Measurements from ENCODE around the gene CCDC33.

Gene CCDC33

DNA sequence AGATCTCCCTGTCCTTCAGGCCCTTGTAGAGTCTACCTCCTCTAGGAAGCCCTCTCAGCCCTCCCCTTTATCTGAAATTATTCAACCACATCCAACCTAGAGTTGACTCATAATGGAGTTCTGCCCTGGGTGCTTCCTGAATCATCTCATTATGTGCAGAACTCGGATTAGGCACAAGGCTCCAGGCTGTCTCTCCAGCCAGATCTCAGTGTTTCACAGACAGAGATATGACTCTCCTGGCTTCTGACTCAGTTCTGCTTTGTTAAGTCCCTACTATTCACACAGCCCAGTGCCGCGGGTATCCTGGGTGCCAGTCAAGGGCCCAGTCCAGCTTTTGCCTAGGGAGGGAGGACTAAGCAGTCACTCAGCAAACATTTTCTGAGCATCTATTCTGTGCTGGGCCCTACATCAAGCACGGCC lies 42.8 kb upstream of the CCDC33 start:
- peaks cover 3 to 4% of the 10 kb centered on the region in 2 experiments for H3K27me3 ChIP-seq (ENCODE audit: control insufficient read depth in 1 of 2, insufficient read depth in 1 of 2, low read length in 2 of 2)
- peak; percentile 80 for DNase-seq
- H3K14ac ChIP-seq (ENCODE audit: low read length in 2 of 2): no peak overlapping the region
- no peak overlapping the region for H2BK5ac ChIP-seq (ENCODE audit: low read depth, low read length, poor library complexity, severe bottlenecking)
- peak overlapping the region; percentile 4 for H3K9ac ChIP-seq (ENCODE audit: low read length)
- no peak overlapping the region for H3K18ac ChIP-seq (ENCODE audit: low read depth in 1 of 2, low read length in 2 of 2)
- peaks cover 0 to 38% of the 10 kb centered on the region in 2 experiments for H3K36me3 ChIP-seq (ENCODE audit: control insufficient read depth in 1 of 2, insufficient read depth in 2 of 2, low read depth in 1 of 2, low read length in 2 of 2)
- peak overlapping the region; percentile 66 for H4K91ac ChIP-seq (ENCODE audit: low read length)
- no peak overlapping the region for H4K8ac ChIP-seq (ENCODE audit: low read length)
- H3K4me2 ChIP-seq (ENCODE audit: low read length, poor library complexity, severe bottlenecking): no peak overlapping the region
- H3K23ac ChIP-seq (ENCODE audit: low read length in 2 of 2): no peak overlapping the region
- peak overlapping the region in 1 of 2 experiments; percentile 28 for H2BK12ac ChIP-seq (ENCODE audit: low read length in 2 of 2)
- 32% methylated on average over 4 of the region's 4 CpGs for WGBS
- H2AK5ac ChIP-seq (ENCODE audit: low read length, severe bottlenecking): no peak overlapping the region
- H3K4me1 ChIP-seq (ENCODE audit: control insufficient read depth, insufficient read depth, low read depth, low read length): peaks cover 29% of the 10 kb centered on the region
- no peak overlapping the region for H3K4me3 ChIP-seq (ENCODE audit: insufficient read depth in 1 of 2, low read depth in 1 of 2, low read length in 2 of 2)
- H3K27ac ChIP-seq (ENCODE audit: low read length, poor library complexity, severe bottlenecking): peak overlapping the region; percentile 23
- peaks cover 2% of the 10 kb centered on the region for H3K79me1 ChIP-seq (replicated peaks; ENCODE audit: low read length, poor library complexity, severe bottlenecking)
- no peaks in the 10 kb centered on the region for H3K9me3 ChIP-seq (ENCODE audit: control insufficient read depth, low read length)
- no peak overlapping the region for H3K4ac ChIP-seq (ENCODE audit: low read depth in 1 of 2, low read length in 2 of 2)
- no peak overlapping the region for H2BK15ac ChIP-seq (ENCODE audit: low read depth, poor library complexity, severe bottlenecking)
- no peak overlapping the region for H2AFZ ChIP-seq (ENCODE audit: low read depth, low read length)
- no peak overlapping the region for H2BK120ac ChIP-seq (ENCODE audit: low read depth, low read length)

DNA sequence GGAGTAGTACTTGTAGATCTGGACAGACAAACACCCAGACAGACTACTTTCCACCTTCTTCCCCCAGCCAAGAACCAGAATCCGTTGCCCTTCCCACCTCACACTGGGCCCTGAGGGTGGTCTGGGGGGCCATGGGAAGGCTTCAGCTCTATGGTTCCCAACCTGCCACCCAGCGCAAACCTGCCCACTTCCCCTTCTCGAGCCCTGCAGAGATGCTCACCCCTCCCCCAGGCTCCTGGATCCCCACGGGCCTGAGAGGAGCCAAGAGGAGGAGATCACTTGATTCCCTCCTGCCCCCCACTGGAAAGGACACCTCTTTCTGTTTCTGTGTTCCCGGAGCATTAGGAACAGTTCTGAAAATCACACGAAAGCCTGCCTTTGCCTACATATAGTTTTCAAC lies 42.2 kb upstream of the CCDC33 start:
- no peak overlapping the region for H2AFZ ChIP-seq (ENCODE audit: low read depth, low read length)
- H3K14ac ChIP-seq (ENCODE audit: low read length in 2 of 2): no peak overlapping the region
- peak overlapping the region; percentile 23 for H3K27ac ChIP-seq (ENCODE audit: low read length, poor library complexity, severe bottlenecking)
- H3K4ac ChIP-seq (ENCODE audit: low read depth in 1 of 2, low read length in 2 of 2): no peak overlapping the region
- H2BK120ac ChIP-seq (ENCODE audit: low read depth, low read length): no peak overlapping the region
- peak overlapping the region; percentile 4 for H3K9ac ChIP-seq (ENCODE audit: low read length)
- H3K27me3 ChIP-seq (ENCODE audit: control insufficient read depth in 1 of 2, insufficient read depth in 1 of 2, low read length in 2 of 2): peaks cover 0 to under 1% of the 10 kb centered on the region in 2 experiments
- H3K4me2 ChIP-seq (ENCODE audit: low read length, poor library complexity, severe bottlenecking): no peak overlapping the region
- peak overlapping the region in 1 of 2 experiments; percentile 28 for H2BK12ac ChIP-seq (ENCODE audit: low read length in 2 of 2)
- peaks cover 0 to 34% of the 10 kb centered on the region in 2 experiments for H3K36me3 ChIP-seq (ENCODE audit: control insufficient read depth in 1 of 2, insufficient read depth in 2 of 2, low read depth in 1 of 2, low read length in 2 of 2)
- H4K91ac ChIP-seq (ENCODE audit: low read length): peak overlapping the region; percentile 66
- H3K4me1 ChIP-seq (ENCODE audit: control insufficient read depth, insufficient read depth, low read depth, low read length): peaks cover 35% of the 10 kb centered on the region
- peak overlapping the region in 1 of 2 experiments; percentile 63 for H3K18ac ChIP-seq (ENCODE audit: low read depth in 1 of 2, low read length in 2 of 2)
- no peak overlapping the region for H4K8ac ChIP-seq (ENCODE audit: low read length)
- no peak overlapping the region for H3K23ac ChIP-seq (ENCODE audit: low read length in 2 of 2)
- WGBS: 83% methylated on average over 6 of the region's 6 CpGs
- peaks cover 2% of the 10 kb centered on the region for H3K79me1 ChIP-seq (replicated peaks; ENCODE audit: low read length, poor library complexity, severe bottlenecking)
- no peaks in the 10 kb centered on the region for H3K9me3 ChIP-seq (ENCODE audit: control insufficient read depth, low read length)
- no peak overlapping the region for H2BK5ac ChIP-seq (ENCODE audit: low read depth, low read length, poor library complexity, severe bottlenecking)
- no peak for DNase-seq
- no peak overlapping the region for H3K4me3 ChIP-seq (ENCODE audit: insufficient read depth in 1 of 2, low read depth in 1 of 2, low read length in 2 of 2)
- peak overlapping the region; percentile 32 for H2AK5ac ChIP-seq (ENCODE audit: low read length, severe bottlenecking)
- peak overlapping the region; percentile 63 for H2BK15ac ChIP-seq (ENCODE audit: low read depth, poor library complexity, severe bottlenecking)

DNA sequence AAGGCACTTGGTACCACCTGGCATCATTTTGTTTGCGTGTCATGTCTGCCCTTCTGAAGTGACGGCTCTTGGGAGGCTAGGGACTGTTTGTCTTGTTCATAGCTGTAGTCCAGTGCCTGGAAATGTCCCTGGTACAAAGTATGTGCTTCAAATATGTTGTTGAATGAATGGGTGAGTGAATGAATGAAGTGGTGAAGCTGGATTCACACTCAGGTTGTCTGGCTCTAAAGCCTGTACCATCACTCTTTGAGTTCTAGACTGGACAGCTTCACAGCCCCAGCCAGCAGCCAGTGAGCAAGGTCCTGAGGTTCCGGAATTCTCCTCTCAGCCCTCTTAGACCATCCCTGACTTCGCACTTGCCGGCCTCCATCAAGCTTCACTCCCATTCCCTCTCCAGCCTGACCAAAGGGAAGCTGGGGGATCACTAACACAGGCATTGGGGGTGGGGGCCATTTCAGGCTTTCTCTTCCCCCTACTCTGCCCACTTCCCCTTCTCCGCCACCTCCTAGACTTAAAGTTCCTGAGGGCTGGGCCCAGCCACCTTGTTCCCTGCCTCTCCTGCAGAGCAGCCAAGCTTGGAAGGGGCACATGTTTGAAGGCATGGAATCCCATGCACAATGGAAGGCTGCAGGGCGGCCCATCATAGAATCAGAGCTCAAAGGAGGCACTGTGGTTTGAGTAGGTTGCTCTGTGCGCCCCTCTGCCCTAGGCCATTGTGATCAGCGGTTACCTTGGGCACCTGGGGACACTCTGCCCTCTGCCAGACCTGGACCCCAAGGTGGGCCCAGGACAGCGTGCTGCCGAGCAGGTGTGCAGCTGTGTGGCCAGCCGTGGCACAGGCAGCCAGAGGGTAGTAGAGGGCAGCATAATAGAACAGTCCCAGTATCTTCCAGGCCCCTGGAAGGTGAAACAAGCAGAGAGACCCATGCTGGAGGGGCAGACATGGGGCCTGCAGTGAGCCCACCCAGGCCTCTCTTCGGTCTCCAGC lies 41.3 kb upstream of the CCDC33 start:
- WGBS: 98% methylated on average over 13 of the region's 13 CpGs
- DNase-seq: no peak
- no peak overlapping the region for H2BK5ac ChIP-seq (ENCODE audit: low read depth, low read length, poor library complexity, severe bottlenecking)

DNA sequence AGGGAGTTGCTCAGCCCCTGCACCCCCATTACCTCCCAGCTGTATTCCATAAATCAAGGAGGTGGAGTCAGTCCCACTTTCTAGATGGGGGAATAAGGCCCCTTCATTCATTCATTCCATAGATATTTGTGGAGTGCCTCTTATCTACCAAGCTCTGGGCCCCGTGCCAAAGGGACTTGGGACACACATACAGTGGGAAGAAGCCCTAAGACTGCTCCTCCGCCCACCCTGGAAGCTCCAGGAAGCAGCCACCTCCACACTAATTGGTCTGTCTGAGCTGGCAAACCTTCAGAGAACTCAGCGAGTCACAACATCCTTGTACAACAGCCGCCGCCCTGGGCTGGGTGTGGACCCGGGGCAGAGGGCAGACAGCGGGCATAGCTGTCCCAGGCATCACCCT lies 40.0 kb upstream of the CCDC33 start:
- Histone ChIP-seq H3K9me3 (ENCODE audit: control insufficient read depth, low read length) (no peaks in the 10 kb centered on the region), H4K8ac (ENCODE audit: low read length) (no peak overlapping the region), H3K36me3 (ENCODE audit: control insufficient read depth in 1 of 2, insufficient read depth in 2 of 2, low read depth in 1 of 2, low read length in 2 of 2) (peaks cover 0 to 25% of the 10 kb centered on the region in 2 experiments), H4K91ac (ENCODE audit: low read length) (peak overlapping the region; percentile 18), H2AFZ (ENCODE audit: low read depth, low read length) (no peak overlapping the region), H3K27me3 (ENCODE audit: control insufficient read depth in 1 of 2, insufficient read depth in 1 of 2, low read length in 2 of 2) (no peaks in the 10 kb centered on the region), H3K14ac (ENCODE audit: low read length in 2 of 2) (peak overlapping the region in 1 of 2 experiments; percentile 87), H2BK15ac (ENCODE audit: low read depth, poor library complexity, severe bottlenecking) (no peak overlapping the region), H2BK120ac (ENCODE audit: low read depth, low read length) (no peak overlapping the region), H3K18ac (ENCODE audit: low read depth in 1 of 2, low read length in 2 of 2) (peak overlapping the region in 1 of 2 experiments; percentile 71), H3K23ac (ENCODE audit: low read length in 2 of 2) (no peak overlapping the region), H3K9ac (ENCODE audit: low read length) (no peak overlapping the region), H3K4me2 (ENCODE audit: low read length, poor library complexity, severe bottlenecking) (no peak overlapping the region), H3K79me1 (replicated peaks; ENCODE audit: low read length, poor library complexity, severe bottlenecking) (peaks cover 4% of the 10 kb centered on the region), H3K27ac (ENCODE audit: low read length, poor library complexity, severe bottlenecking) (no peak overlapping the region), H3K4me1 (ENCODE audit: control insufficient read depth, insufficient read depth, low read depth, low read length) (peaks cover 53% of the 10 kb centered on the region), H3K4me3 (ENCODE audit: insufficient read depth in 1 of 2, low read depth in 1 of 2, low read length in 2 of 2) (no peak overlapping the region), H2BK5ac (ENCODE audit: low read depth, low read length, poor library complexity, severe bottlenecking) (no peak overlapping the region), H2AK5ac (ENCODE audit: low read length, severe bottlenecking) (no peak overlapping the region), H3K4ac (ENCODE audit: low read depth in 1 of 2, low read length in 2 of 2) (no peak overlapping the region), H2BK12ac (ENCODE audit: low read length in 2 of 2) (peak overlapping the region in 1 of 2 experiments; percentile 77)
- peak; percentile 91 for DNase-seq
- WGBS: 16% methylated on average over 7 of the region's 7 CpGs

More for the DNA sequence above, 41.3 kb upstream of the CCDC33 start:
- H3K9me3 ChIP-seq (ENCODE audit: control insufficient read depth, low read length): no peaks in the 10 kb centered on the region
- H4K91ac ChIP-seq (ENCODE audit: low read length): peak overlapping the region; percentile 54
- no peaks in the 10 kb centered on the region for H3K27me3 ChIP-seq (ENCODE audit: control insufficient read depth in 1 of 2, insufficient read depth in 1 of 2, low read length in 2 of 2)
- no peak overlapping the region for H4K8ac ChIP-seq (ENCODE audit: low read length)
- H2BK15ac ChIP-seq (ENCODE audit: low read depth, poor library complexity, severe bottlenecking): no peak overlapping the region
- H2AFZ ChIP-seq (ENCODE audit: low read depth, low read length): no peak overlapping the region
- peak overlapping the region in 1 of 2 experiments; percentile 24 for H2BK12ac ChIP-seq (ENCODE audit: low read length in 2 of 2)
- no peak overlapping the region for H3K14ac ChIP-seq (ENCODE audit: low read length in 2 of 2)
- H2AK5ac ChIP-seq (ENCODE audit: low read length, severe bottlenecking): no peak overlapping the region
- no peak overlapping the region for H3K9ac ChIP-seq (ENCODE audit: low read length)
- H3K18ac ChIP-seq (ENCODE audit: low read depth in 1 of 2, low read length in 2 of 2): peak overlapping the region in 1 of 2 experiments; percentile 24
- peaks cover 43% of the 10 kb centered on the region for H3K4me1 ChIP-seq (ENCODE audit: control insufficient read depth, insufficient read depth, low read depth, low read length)
- no peak overlapping the region for H3K27ac ChIP-seq (ENCODE audit: low read length, poor library complexity, severe bottlenecking)
- no peak overlapping the region for H3K4ac ChIP-seq (ENCODE audit: low read depth in 1 of 2, low read length in 2 of 2)
- H3K79me1 ChIP-seq (replicated peaks; ENCODE audit: low read length, poor library complexity, severe bottlenecking): peaks cover 4% of the 10 kb centered on the region
- H3K23ac ChIP-seq (ENCODE audit: low read length in 2 of 2): no peak overlapping the region
- H3K4me3 ChIP-seq (ENCODE audit: insufficient read depth in 1 of 2, low read depth in 1 of 2, low read length in 2 of 2): no peak overlapping the region
- no peak overlapping the region for H2BK120ac ChIP-seq (ENCODE audit: low read depth, low read length)
- H3K36me3 ChIP-seq (ENCODE audit: control insufficient read depth in 1 of 2, insufficient read depth in 2 of 2, low read depth in 1 of 2, low read length in 2 of 2): peaks cover 0 to 32% of the 10 kb centered on the region in 2 experiments
- H3K4me2 ChIP-seq (ENCODE audit: low read length, poor library complexity, severe bottlenecking): no peak overlapping the region
